Stimulated activated naive CD8-positive, alpha-beta T cell treated with anti-CD3 and anti-CD28 coated beads, Interleukin-15, amount 100 ng/mL, for 72 hours (primary cell): ENCODE results near the gene GRIK4.
"Not testable (repeated sequence)": the region's sequence is repeated elsewhere in the genome, so short reads cannot be mapped to it uniquely, and the experiment has no call there.

Experiments
- ATAC-seq: fragments of 150-1000 bp; cut with Tn5 transposase; 2 replicates; pipeline ENCODE4 v1.10.0; 2021; ENCODE audit warnings: mild to moderate bottlenecking, moderate library complexity
- DNase-seq, 2 donors: peaks; one replicate each; pipeline ENCODE4 v3.0.0; 2021 to 2022
- H3K27ac Mint-ChIP-seq, 2 donors: one replicate each; pipeline ENCODE4 v1.8.0; 2022; ENCODE audit warnings: mild to moderate bottlenecking in 2 of 2, mixed read lengths in 2 of 2, moderate library complexity in 2 of 2
- H3K27me3 Mint-ChIP-seq: one replicate; pipeline ENCODE4 v1.8.0; 2022; ENCODE audit warnings: mixed read lengths
- H3K4me1 Mint-ChIP-seq: one replicate; pipeline ENCODE4 v1.8.0; 2022; ENCODE audit warnings: mild to moderate bottlenecking, mixed read lengths
- H3K4me3 Mint-ChIP-seq, 2 donors: one replicate each; pipeline ENCODE4 v1.8.0; 2022; ENCODE audit warnings: mild to moderate bottlenecking in 2 of 2, mixed read lengths in 2 of 2, moderate library complexity in 1 of 2
- H3K9me3 Mint-ChIP-seq, 2 donors: one replicate each; pipeline ENCODE4 v1.8.0; 2022; ENCODE audit warnings: mixed read lengths in 2 of 2

GRIK4 gene

DNA sequence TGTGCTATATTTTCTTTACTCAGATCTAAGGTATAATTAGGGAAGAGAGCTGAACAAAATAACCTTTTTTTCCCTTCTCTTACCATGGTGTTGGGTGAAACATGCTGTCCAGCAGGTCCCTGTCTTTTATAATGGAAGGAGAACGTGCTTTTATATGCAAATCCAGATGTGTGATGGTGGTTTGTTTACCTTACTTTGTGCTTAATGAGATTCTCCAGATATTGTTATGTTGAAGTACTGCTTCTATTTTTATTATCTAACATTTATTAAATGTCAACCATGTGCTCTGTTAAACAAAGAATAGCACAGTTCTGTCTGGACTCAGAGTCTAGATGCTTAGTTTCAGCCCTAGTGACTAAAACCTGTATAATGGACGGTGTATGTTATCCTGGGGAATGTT lies 10.1 kb upstream of the GRIK4 start:
- DNase-seq, result no peak
- H3K27me3 Mint-ChIP-seq, result peaks cover 52% of the 10 kb centered on the region
- H3K27ac Mint-ChIP-seq, result no peak overlapping the region
- H3K4me3 Mint-ChIP-seq, result no peak overlapping the region
- ATAC-seq, result no peak
- H3K4me1 Mint-ChIP-seq, result no peaks in the 10 kb centered on the region
- H3K9me3 Mint-ChIP-seq, result no peaks in the 10 kb centered on the region

DNA sequence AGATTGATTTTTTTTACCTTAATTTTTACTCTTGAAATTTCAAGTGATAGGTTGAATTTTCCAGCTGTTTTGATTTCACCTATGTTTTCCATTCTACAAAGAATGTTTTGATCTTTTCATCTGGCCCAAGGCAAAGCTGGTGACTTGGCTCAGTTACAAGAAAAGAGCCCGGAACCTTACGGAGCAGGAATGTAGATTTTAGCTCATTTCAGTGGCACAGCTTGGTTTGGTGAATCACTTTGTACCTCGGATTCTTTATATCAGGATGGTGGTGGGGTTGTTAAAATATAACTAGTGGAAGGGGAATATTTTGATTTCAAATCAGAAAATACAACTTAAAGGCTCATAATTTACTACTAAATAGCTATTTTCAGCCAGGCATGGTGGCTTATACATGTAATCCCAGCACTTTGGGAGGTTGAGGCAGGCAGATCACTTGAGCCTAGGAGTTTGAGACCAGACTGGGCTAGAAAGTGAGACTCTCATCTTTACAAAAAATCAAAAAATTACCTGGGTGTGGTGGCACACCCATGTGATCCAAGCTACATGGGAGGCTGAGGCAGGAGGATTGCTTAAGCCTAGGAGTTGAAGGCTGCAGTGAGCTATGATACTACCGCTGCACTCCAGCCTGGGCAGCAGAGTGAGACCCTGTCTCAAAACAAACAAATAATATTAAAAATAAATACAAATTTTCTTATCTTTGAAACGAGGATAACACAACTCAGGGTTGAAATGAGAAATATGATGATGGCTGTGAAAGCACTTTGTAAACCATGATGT lies 9.4 kb upstream of the GRIK4 start:
- Mint-ChIP-seq H3K4me1 (no peaks in the 10 kb centered on the region), H3K9me3 (no peaks in the 10 kb centered on the region), H3K27me3 (peaks cover 59% of the 10 kb centered on the region), H3K27ac (no peak overlapping the region), H3K4me3 (no peak overlapping the region)
- DNase-seq (no peak), ATAC-seq (no peak)

DNA sequence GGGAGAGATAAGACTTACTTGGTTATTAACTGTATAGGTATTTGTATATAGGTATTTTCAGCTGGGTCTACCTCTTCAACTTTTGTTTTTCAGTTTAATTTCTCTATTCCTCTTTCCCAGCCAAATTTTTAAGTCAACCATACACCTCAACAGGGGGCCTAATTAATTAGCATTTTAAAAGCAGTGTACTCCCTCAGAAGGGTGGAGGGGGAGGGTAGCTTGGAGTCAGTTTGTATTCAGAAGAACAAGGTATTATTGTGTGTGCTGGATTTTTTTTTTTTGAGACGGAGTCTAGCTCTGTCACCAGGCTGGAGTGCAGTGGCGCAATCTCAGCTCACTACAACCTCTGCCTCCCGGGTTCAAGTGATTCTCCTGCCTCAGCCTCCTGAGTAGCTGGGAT lies 8.0 kb upstream of the GRIK4 start:
- not testable (repeated sequence) for ATAC-seq, H3K27ac Mint-ChIP-seq, H3K4me1 Mint-ChIP-seq, H3K9me3 Mint-ChIP-seq, H3K4me3 Mint-ChIP-seq, DNase-seq
- peaks cover 70% of the 10 kb centered on the region for H3K27me3 Mint-ChIP-seq

DNA sequence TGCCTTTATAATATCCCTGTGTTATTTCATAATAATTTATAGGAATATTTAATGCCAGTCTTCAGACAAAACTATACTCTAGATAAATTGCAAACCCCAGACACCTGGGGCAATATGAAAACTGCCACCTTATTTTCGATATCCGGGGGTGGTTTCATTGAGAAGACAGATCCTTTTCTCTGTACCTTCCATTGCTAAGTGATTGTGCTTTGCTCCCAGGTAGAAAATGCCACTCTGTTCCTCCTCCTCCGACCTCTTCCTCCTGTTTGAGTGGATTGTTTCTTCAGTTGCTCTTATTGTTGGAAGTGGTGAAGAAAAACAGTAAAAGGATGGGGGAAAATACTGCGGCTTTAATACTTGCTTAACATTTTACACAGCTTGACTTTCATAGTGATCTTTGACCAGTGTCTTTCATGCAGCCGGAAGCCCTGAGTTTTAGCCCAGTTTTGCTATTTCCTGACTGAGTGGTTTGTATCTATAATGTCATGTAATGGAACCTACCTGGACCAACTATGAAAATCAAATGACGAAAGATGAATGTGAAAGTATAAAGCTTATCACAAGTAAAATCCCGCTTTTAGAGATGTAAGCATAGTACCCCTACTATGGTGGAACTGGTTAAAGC lies 5.6 kb upstream of the GRIK4 start:
- H3K4me1 Mint-ChIP-seq, result peaks cover 3% of the 10 kb centered on the region
- no peak for ATAC-seq
- no peak overlapping the region for H3K4me3 Mint-ChIP-seq
- no peak overlapping the region for H3K27ac Mint-ChIP-seq
- H3K9me3 Mint-ChIP-seq, result no peaks in the 10 kb centered on the region
- DNase-seq, result no peak
- H3K27me3 Mint-ChIP-seq, result peaks cover 84% of the 10 kb centered on the region

DNA sequence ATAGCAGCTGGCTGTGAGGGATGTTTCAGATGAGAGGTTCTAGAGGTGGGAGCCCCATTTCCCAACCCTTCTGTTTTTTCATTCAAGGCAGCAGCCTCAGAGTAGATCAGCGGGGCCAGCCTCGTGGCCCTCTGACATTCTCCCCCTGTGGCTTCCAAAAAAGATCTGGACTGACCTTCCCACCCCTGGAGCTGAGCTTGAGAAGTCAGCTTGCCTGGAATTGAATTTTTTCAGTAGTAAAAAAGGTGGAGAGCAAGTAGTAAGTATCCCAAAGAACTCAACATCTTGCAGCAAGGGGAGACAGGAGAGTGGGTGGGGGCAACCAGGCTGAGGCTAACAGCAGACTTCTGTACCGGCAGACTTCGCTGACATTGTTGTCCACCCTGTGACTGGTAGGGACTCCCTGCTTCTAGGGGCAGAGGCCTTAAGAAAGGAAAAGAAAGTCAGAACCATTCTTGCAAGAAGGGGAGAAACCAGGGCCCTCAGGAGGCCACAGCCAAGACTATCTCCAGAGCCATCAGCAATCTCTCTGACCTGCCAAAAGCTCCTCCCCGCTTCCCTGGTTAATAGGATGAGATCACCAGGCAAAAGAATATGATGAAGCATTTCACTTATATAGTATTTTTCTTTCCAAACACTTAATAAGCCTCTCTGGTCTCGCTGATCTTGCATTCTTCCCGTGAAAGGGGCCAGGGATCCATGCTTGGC lies 2.0 kb upstream of the GRIK4 start:
- Mint-ChIP-seq H3K9me3 (no peaks in the 10 kb centered on the region), H3K27ac (no peak overlapping the region), H3K4me3 (no peak overlapping the region), H3K27me3 (peaks cover 85% of the 10 kb centered on the region), H3K4me1 (peaks cover 5% of the 10 kb centered on the region)
- no peak for DNase-seq
- no peak for ATAC-seq

DNA sequence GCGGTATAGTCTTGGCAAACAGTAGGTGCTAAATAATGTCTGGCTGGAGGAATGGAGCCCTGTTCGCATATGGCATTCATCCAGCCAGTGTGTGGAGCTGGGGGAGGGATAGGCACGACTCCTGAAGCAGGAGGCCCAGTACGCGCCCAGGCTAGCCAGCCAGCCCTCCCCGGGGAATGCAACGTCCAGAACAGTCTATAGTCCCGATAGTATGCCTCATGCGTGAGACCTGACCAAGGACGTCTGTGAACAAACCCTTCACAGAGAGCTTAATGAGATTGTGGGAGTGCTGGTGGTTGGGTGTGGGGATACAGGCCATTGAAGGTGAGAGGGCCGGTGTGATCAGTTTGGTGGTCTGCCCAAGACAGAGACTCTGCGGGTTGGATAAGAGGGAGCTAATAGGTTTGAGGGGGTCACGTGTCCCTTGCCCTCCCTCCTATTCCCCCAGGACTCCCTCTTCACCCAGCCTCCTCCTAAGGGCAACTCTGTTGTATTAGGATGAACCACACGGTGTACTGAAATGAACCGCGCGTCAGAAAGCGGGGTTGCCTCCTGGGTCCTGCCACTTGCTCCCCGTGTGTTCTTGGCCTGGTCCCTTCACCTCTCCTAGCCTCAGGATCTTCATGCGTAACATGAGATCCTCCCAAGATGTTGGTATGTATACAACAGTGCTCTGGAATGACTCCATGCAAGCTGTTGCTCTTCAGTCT lies 987 bp upstream of the GRIK4 start:
- ATAC-seq (peak; percentile 1), DNase-seq (no peak)
- no peak overlapping the region for H3K27ac Mint-ChIP-seq
- H3K27me3 Mint-ChIP-seq, result peaks cover 87% of the 10 kb centered on the region
- H3K4me3 Mint-ChIP-seq, result no peak overlapping the region
- no peaks in the 10 kb centered on the region for H3K9me3 Mint-ChIP-seq
- H3K4me1 Mint-ChIP-seq, result peaks cover 5% of the 10 kb centered on the region

DNA sequence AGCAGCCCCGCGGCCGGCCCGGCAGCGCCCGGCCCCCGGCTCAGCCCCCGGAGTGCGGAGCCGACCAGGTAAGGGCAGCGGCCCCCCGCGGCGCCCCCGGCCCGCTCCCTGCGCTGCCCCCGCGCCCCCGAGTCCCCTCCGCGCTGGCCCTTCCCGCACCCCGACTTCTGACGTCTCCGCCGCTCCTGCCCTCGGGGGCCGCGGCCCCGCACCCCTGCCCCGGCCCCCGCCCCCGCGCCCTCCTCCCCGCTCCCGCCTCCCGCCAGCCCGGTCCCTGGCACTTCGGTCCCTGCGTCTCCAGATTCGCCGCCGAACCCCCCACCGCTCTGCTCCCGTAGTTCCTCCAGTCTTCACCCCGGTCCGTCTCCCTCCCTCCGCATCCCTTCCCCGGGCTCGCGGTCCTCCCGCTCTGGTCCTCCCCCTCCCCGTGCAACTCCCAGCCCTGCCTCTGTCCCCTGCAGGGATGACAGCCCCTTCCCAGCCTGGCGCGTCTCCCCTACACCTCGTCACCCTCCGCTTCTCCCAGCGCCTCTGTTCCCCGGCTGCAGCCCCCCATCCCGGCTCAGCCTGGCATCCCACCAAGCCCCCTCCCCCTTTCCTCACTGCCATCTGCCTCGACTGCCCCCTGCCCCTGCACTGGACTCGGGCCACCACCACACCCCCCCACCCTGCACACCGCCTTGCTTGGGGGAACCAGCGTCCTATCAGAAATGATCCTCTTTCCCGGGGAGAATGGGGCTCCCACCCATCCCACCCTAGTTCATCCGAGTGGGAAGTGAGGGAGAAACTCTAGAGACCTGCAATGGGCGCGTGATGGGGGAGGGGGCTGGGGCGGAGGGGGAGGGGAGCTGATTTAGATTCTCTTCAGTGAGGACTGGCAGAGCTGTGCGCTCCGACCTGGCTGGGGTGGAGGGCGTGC lies 531 bp downstream of the GRIK4 start:
- no peak for ATAC-seq
- Mint-ChIP-seq H3K4me1 (peaks cover 11% of the 10 kb centered on the region), H3K27me3 (peaks cover 91% of the 10 kb centered on the region), H3K4me3 (peak overlapping the region; percentile 30 to 44), H3K9me3 (no peaks in the 10 kb centered on the region), H3K27ac (no peak overlapping the region)
- DNase-seq, result no peak

DNA sequence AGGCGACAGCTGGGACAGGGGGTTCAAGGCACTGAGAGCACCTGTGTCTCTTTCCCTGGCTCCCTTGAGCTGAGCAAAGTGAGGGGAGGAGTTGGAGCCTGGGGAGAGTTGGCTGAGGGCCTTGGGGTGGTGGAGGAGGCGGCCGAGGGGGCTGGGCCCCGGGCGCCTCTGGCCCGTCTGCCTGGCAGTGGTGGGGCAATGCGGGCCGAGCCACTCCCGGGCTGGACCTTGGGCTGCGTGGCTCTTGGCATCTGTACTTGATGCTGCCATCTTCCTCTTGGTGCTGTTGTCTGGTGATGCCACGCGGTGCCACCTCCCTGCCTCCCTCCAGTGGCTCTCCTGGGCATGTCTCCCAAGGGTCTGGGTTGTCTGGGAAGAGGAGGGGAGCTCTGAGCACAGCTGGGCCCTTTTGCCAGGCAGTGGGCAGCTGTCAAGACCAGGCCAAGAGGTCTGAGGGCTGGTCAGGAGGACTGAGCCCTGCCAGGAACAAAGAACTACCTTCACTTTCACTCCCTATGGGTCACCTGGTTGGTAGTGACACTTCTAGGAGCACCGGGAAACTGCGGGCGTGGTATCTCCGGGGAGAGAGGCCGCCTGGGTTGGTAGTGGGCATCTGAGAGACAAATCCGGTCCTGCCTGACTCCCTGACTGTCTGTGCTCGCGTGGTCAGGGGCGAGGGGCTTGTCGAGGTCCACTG lies 1.3 kb downstream of the GRIK4 start:
- DNase-seq (no peak), ATAC-seq (no peak)
- Mint-ChIP-seq H3K4me3 (peak overlapping the region; percentile 30 to 44), H3K4me1 (peaks cover 11% of the 10 kb centered on the region), H3K27me3 (peaks cover 92% of the 10 kb centered on the region), H3K9me3 (no peaks in the 10 kb centered on the region), H3K27ac (no peak overlapping the region)

DNA sequence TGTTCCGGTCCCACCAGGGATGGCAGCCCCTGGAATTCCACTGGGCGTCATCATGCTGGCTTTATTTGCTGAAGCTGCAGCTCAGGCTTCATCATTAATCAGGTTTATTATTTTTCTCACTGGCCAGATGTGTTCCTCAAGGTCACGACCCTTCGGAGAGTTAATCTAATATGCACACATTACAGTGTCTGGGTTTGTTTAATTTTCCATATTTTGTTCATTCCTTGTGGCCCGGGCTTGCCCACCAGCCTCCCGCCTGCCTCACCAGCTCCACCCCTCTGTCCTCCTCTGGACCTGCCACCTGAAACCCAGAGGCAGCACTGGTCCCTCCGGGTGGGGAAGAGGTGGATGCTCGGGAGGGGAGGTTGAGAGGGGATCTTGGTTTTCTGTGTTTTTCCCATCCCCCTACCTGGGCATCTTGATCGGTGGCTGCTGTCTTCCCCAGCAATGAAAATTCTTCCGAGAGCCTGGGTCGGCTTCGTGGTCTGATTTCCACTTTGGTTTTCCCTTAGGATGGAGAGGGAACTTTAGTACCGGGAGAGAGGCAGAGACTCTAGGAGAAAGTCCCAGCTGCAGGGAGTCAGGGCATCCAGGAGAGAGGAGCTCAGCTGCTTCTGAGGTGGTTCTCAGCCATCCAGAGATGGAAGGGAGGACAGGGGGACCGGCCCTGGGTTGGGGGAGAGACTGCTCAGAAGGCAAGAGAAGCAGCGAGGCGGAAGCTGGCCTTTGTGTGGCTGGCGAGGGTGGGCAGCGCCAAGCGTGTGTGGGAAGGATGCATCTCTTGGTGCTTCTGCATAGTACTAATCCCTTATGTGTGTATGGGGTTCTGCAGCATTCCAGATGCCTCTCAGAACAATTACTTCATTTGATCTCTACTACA lies 2.1 kb downstream of the GRIK4 start:
- H3K4me3 Mint-ChIP-seq, result no peak overlapping the region
- H3K27me3 Mint-ChIP-seq, result peaks cover 84% of the 10 kb centered on the region
- peaks cover 11% of the 10 kb centered on the region for H3K4me1 Mint-ChIP-seq
- H3K9me3 Mint-ChIP-seq, result no peaks in the 10 kb centered on the region
- ATAC-seq, result no peak
- DNase-seq, result no peak
- no peak overlapping the region for H3K27ac Mint-ChIP-seq

DNA sequence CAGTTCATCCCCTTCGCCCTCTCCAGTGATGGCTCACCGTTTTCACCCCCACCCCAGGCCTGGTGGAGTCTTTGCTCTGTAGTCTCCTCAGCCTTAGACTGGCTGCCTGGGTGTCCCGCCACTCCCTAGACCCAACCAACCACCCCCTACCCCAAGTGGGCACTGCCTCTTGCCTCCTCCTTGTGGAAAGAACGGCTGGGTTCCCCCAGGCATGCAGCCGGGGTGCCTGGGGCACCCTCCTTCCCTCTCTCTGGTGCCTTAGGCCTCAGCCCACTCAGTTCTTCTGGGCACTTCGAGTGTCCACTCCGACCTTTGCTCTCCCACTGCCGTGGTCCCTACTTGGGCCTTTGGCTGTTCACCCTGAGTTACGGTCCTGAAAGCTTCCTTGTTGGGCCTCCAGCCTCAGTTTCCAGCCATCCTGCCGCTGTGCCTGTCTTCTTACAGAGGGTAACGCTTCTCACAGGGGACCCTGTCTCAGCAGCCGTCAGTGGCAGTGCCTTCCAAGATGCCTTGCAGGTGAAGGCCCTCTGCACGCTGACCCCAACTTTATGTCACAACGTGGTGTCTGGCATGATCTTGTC lies 3.1 kb downstream of the GRIK4 start:
- ATAC-seq, result no peak
- peaks cover 75% of the 10 kb centered on the region for H3K27me3 Mint-ChIP-seq
- no peaks in the 10 kb centered on the region for H3K9me3 Mint-ChIP-seq
- H3K27ac Mint-ChIP-seq, result no peak overlapping the region
- peaks cover 11% of the 10 kb centered on the region for H3K4me1 Mint-ChIP-seq
- DNase-seq, result no peak
- H3K4me3 Mint-ChIP-seq, result no peak overlapping the region

DNA sequence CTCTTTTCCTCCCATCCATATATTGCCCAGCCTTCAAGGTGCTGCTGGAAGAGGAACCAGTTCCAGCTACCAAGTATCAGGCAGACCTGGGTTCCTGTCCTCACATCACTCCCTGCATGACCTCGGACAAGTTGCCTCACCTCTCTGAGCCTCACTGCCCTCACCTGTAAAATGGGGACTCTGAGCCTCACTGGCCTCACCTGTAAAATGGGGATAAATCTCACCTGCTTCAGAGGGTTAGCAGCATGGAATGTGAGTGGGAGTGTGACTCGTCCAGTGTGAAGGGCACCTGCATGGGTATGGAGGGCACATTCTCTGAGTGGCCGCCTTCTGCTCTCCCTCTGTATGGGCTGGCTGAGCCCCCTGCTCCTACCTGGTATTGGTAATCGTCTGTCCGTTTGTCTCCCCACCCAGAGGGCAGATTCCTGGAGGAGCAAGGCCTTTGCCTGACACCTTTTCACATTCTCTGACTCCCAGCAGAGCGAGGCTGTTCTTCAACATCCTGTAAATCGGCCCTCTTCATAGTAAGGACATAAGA lies 3.7 kb downstream of the GRIK4 start:
- H3K9me3 Mint-ChIP-seq, result no peaks in the 10 kb centered on the region
- peaks cover 69% of the 10 kb centered on the region for H3K27me3 Mint-ChIP-seq
- no peak overlapping the region for H3K27ac Mint-ChIP-seq
- peaks cover 11% of the 10 kb centered on the region for H3K4me1 Mint-ChIP-seq
- H3K4me3 Mint-ChIP-seq, result no peak overlapping the region
- ATAC-seq (no peak), DNase-seq (no peak)

DNA sequence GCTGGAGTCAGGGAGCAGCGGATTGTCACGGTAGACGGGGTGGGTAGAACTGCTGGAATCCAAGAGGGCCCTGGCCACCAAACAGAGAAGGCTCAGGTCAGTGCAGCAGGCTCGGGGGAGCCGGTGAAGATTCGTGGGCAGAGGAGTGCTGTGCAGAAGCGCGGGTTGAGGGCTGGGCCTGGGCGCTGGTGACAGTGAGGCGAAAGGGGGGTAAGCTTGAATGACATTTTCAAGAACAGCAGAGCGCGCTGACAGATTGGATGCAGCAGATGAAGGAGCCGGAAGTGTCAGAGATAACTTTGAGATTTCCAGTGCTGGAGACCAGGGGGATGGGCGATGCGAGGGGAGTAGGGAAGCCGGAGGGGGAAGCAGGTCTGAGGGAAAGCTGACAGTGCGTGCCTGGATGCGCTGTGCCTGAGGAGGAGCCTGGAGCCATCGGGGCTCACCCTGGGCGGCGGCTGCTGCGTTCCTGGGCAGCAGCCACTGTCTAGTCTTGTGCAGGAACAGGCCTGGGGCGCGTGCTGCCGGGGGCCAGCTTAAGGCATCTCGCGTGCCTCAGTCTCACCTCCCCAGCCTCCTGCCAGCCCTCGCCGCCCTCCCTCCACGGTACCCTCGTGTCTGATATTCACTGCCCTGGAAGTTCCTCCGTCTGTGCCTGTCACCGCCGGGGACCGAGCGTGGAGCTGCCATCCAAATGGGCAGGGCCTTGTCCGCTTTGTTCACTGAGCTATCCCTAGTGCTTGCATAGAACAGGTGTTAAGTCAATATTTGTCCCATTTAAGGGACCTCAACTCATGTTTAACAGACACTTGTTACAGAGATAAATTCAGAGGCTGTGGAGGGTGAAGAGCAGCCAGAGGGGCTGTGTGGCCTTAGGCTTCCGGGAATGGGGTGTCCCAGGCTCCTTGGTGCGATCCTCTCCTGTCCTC lies 5.2 kb downstream of the GRIK4 start:
- Mint-ChIP-seq H3K4me3 (no peak overlapping the region), H3K27me3 (peaks cover 63% of the 10 kb centered on the region), H3K9me3 (no peaks in the 10 kb centered on the region), H3K27ac (peak overlapping the region in 1 of 2 donors; percentile 35), H3K4me1 (peaks cover 6% of the 10 kb centered on the region)
- ATAC-seq (no peak), DNase-seq (no peak)
